ENCODE results near the gene MRPL34. TPM values are rescaled to one million over a fixed set of nuclear protein-coding genes. Genes with fewer than 3 reads are reported as not detected.

Gene MRPL34
- total and polyA plus RNA-seq, 9 of the 15 experiments (the other 6 are each of a cell fraction or from before 2014, with no cell fraction given), result 11.5 to 256 (median 72.5) TPM

DNA sequence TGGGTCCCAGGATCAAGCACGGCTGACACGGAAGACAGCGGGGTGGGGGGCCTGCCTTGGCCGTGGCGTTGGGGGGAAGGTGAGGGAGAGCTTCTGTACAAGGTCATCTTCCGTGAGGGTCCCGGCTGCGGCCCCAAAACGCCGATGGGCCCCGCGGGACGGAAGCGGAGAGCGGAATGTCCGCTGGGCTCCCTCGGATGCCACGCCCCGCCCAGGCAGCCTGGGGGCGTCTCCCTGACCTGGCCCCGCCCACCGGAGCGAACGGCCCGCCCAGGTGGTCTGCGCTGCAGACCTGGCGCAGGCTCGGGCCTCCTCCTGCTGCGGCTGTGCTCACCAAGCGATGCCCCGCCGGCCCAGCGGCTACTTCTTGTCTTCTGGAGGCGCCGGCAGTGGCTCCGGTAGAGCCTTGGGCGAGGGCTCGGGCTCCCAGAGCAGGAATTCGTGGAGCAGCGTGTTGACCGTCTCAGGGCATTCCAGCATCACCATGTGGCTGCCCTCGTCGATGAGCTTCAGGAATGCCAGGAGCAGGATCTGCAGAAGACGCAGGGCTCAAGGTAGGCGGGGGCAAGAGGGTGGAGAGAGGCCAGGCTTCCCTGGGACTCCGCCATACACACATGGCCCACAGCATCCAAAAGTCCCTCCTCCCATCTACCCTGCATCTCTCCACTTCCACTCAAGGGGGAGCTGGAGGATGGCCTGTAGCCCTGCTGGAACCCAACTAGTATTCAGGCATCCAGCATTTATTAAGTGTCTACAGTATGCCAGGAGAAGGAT, 13.2 kb upstream of the MRPL34 start (continued):
- TF ChIP-seq SAP30 (IDR thresholded peaks at IDR 0.05; ENCODE audit: borderline replicate concordance, insufficient read depth, low read depth, low read length, poor library complexity, severe bottlenecking) (peak; percentile 65), PPARD (CRISPR knock-in tag; IDR thresholded peaks at IDR 0.05) (no peak), ZBTB17 (CRISPR knock-in tag; IDR thresholded peaks at IDR 0.05) (0 out of 2 replicates have a peak, but pooled peaks have one; percentile 30), CBFA2T2 (conservative IDR thresholded peaks at IDR 0.05) (no peak), C11orf30 (IDR thresholded peaks at IDR 0.05; ENCODE audit: low read depth) (no peak), FOXA1 (IDR thresholded peaks at IDR 0.05; ENCODE audit: borderline replicate concordance) (no peak), ZKSCAN1 (IDR thresholded peaks at IDR 0.05; ENCODE audit: low read depth, low read length) (no peak), ETS2 (tag; IDR thresholded peaks at IDR 0.05; ENCODE audit: borderline replicate concordance, poor library complexity, severe bottlenecking) (no peak), PURB (CRISPR knock-in tag; IDR thresholded peaks at IDR 0.05; ENCODE audit: low read depth) (no peak), RFX7 (CRISPR knock-in tag; IDR thresholded peaks at IDR 0.05) (no peak), STAT5A (IDR thresholded peaks at IDR 0.05; ENCODE audit: borderline replicate concordance, low read length) (no peak), PHB (CRISPR knock-in tag; IDR thresholded peaks at IDR 0.05) (no peak), HDAC1 (IDR thresholded peaks at IDR 0.05) (peak in 1 of 2 experiments; percentile 68; a peak in 1 of 4 replicates), EP300 (IDR thresholded peaks at IDR 0.05; ENCODE audit: low read length) (peak; percentile 24; the same call in 1 of the 2 replicates), NCOA2 (IDR thresholded peaks at IDR 0.05; ENCODE audit: partially characterized antibody in 2 of 2) (no peak)
- TF ChIP-seq, protein P1, sequence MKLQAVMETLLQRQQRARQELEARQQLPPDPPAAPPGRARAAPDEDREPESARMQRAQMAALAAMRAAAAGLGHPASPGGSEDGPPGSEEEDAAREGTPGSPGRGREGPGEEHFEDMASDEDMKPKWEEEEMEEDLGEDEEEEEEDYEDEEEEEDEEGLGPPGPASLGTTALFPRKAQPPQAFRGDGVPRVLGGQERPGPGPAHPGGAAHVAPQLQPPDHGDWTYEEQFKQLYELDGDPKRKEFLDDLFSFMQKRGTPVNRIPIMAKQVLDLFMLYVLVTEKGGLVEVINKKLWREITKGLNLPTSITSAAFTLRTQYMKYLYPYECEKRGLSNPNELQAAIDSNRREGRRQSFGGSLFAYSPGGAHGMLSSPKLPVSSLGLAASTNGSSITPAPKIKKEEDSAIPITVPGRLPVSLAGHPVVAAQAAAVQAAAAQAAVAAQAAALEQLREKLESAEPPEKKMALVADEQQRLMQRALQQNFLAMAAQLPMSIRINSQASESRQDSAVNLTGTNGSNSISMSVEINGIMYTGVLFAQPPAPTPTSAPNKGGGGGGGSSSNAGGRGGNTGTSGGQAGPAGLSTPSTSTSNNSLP (IDR thresholded peaks at IDR 0.05; ENCODE audit: borderline replicate concordance, low read depth, low read length), result 0 out of 2 replicates have a peak, but pooled peaks have one; percentile 35
- TF ChIP-seq, protein P2, sequence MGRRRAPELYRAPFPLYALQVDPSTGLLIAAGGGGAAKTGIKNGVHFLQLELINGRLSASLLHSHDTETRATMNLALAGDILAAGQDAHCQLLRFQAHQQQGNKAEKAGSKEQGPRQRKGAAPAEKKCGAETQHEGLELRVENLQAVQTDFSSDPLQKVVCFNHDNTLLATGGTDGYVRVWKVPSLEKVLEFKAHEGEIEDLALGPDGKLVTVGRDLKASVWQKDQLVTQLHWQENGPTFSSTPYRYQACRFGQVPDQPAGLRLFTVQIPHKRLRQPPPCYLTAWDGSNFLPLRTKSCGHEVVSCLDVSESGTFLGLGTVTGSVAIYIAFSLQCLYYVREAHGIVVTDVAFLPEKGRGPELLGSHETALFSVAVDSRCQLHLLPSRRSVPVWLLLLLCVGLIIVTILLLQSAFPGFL (CRISPR knock-in tag; IDR thresholded peaks at IDR 0.05), result no peak
- TF ChIP-seq, protein P3, sequence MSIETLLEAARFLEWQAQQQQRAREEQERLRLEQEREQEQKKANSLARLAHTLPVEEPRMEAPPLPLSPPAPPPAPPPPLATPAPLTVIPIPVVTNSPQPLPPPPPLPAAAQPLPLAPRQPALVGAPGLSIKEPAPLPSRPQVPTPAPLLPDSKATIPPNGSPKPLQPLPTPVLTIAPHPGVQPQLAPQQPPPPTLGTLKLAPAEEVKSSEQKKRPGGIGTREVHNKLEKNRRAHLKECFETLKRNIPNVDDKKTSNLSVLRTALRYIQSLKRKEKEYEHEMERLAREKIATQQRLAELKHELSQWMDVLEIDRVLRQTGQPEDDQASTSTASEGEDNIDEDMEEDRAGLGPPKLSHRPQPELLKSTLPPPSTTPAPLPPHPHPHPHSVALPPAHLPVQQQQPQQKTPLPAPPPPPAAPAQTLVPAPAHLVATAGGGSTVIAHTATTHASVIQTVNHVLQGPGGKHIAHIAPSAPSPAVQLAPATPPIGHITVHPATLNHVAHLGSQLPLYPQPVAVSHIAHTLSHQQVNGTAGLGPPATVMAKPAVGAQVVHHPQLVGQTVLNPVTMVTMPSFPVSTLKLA (conservative IDR thresholded peaks at IDR 0.05), result peak; percentile 53 to 68; a peak in 3 of 4 replicates
- TF ChIP-seq, protein P4, sequence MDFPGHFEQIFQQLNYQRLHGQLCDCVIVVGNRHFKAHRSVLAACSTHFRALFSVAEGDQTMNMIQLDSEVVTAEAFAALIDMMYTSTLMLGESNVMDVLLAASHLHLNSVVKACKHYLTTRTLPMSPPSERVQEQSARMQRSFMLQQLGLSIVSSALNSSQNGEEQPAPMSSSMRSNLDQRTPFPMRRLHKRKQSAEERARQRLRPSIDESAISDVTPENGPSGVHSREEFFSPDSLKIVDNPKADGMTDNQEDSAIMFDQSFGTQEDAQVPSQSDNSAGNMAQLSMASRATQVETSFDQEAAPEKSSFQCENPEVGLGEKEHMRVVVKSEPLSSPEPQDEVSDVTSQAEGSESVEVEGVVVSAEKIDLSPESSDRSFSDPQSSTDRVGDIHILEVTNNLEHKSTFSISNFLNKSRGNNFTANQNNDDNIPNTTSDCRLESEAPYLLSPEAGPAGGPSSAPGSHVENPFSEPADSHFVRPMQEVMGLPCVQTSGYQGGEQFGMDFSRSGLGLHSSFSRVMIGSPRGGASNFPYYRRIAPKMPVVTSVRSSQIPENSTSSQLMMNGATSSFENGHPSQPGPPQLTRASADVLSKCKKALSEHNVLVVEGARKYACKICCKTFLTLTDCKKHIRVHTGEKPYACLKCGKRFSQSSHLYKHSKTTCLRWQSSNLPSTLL (IDR thresholded peaks at IDR 0.05), result no peak

All from K562 (cell line).